ENCODE measurements around the gene TLN1. TPM values are rescaled to one million over a fixed set of nuclear protein-coding genes. Genes with fewer than 3 reads are reported as not detected.

Gene TLN1
- total RNA-seq, 2 experiments from 2014 or later: 233 to 235 TPM

DNA sequence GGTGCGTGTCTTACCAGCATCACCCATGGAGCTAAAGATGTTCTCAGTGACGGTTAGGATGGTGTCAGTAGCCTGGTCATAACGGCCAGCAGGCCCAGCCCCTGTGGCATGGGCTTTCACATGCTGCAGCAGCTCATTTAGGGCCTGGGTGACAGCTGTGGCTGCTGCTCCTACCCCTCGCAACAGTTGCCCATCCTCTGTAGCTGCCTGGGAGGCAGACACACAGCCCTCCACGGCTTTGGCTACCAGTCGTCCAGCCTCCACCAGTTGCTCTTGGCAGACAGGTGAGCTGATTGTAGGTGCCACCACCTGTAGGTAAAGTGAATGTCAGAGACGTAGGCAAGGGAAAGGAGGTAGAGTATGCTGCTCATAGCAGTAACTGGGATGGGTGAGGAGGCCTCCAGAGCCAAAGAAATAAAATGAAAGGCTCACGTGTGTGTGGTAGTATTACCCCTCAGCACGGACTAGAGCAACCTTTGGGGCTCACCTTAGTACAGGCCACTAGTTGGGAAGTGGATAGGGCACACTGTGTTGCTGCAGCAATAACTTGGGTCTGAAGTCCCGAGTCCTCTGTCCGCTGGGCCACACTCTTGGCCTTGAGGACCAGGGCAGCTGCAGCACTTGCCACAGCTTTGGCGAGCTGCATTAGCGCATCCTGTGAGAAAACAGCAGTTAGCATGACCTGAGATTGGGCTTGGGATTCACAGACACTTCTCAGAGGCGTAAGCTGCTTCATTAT is 14.7 kb downstream of the TLN1 start:
- CTCF ChIA-PET: interaction anchor here (0.6 to 2.5 kb wide), 3 partner anchors 21 to 128 kb away, joined by 3 to 11 read pairs (median 3); no protein-coding TSS in a partner anchor
- POLR2A ChIA-PET: no interaction called here

DNA sequence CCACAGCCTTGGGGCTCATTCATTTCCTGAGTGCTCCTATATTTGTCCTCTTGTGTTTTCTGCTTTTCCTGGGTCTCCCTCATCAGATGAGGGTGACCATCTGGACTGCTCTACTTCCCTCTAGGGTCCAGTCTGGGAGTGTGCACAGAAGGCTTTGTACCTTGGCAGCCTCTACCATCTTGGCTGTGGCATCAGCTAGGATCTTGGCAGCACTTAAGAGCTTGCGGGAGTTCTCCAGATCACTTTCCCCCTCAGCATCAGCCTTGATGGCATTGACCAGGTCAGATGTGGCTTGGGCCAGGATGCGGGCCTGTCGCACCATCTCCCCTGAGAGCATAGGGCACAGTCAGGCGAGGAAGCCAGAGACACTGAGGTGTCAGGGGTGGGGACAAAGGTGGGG is 15.8 kb downstream of the TLN1 start:
- ChIA-PET POLR2A (interaction anchor here (1.1 kb wide), 1 partner anchor 12 kb away, joined by 3 read pairs; no protein-coding TSS in a partner anchor), CTCF (interaction anchor here (1.0 to 2.5 kb wide), 2 partner anchors 20 kb away, joined by 4 to 11 read pairs; no protein-coding TSS in a partner anchor)

DNA sequence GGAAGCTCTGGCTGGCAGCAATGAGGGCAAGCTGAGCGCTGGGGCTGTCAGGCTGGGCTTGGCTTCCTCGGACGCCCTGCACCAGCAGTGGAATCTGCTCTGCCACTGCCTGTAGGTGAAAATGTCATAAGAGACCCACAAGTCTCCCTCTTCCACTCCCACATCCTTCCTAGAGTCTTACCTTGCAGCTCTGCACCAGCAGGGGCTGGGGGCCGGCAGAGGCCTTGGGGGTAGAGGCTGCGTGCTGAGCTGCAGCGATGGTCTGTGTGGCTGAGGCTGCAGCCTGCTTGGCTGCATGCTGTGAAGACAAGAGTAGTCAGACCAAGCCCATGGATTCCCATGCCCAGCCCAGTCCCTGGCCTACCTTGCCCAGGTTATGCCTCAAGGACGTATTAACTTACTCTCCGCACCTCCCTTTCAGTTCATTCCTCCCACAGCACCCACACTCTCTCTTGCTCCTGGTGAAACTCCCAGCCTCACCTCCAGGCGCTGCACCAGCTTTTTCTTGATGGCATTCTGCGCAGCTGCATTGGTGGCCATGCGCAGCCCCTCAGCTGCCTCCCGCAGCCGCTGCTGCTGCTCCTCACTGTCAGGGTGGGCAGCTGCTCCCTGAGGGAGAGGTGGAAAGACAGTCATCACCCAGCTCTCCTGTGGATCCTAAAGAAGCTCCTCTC is 17.3 kb downstream of the TLN1 start:
- POLR2A ChIA-PET: no interaction called here
- CTCF ChIA-PET: interaction anchor here (1.6 kb wide), 1 partner anchor 13 kb away, joined by 5 read pairs; no protein-coding TSS in a partner anchor

DNA sequence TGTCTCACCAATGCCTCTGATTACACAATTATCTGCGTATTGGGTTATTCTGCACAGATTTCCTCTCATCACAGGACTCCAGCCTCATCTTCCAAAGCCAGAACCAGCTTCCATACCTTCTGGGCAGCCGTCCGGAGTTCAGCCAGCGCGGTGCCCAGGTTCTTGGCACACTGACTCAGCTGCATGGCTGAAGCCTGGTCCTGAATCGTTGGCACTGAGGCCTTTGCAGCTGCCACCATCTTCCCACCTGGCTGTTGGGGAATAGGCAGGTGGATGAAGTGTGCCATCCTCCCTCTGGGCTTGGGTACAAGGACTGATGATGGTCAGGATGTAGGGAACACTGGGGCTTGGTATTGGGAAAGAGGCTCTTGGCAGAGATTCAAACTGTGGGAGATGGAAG is 17.9 kb downstream of the TLN1 start:
- CTCF ChIA-PET: interaction anchor here (1.6 kb wide), 1 partner anchor 14 kb away, joined by 5 read pairs; no protein-coding TSS in a partner anchor
- POLR2A ChIA-PET: no interaction called here

DNA sequence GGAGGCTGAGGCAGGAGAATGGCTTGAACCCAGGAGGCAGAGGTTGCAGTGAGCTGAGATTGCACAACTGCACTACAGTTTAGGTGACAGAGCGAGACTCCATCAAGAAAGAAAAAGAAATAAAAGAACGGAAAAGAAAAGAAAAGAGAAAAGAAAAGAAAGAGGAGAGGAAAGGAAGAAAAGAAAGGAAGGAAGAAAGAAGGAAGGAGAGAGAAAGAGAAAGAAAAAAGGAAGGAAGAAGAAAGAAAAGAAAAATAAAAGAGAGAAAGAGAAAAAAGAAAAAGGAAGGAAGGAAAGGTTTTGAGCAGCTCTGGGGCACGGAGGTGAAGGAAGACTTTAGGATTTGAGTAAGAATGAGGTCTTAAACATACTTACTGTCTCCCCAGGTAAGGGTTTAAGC is 18.4 kb downstream of the TLN1 start:
- ChIA-PET CTCF (interaction anchor here (1.6 to 1.8 kb wide), 2 partner anchors 14 to 17 kb away, joined by 5 to 7 read pairs; no protein-coding TSS in a partner anchor), POLR2A (no interaction called here)

DNA sequence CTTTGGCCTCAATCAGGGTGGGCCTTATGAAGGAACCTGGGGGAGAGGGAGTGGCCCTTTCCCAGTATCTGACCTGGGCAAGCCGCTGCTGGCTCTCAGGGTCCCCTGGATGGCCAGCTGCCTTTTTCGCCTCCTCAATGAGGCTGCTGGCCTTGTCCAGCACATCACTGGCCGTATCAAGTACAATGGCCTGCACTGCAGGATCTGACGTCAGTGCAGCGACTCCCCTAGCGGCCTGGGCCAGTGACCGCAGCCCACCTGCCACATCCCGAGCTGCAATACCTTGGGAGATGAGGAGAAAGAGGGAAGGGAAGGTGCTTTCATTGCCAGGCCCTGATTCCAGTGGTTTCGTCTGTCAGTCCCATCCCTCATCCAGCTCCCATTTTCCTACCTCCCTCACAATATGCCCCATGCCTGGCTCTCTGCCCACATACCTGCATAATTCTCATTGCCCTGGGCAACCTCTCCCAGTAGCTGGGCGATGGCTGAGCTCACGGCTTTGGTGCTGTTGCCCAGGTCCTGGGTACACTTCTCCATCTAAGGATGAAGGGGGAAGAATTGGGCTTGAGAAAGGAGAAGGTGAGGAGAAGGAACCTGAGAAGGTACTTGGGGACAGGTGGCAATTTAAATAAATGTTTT is 19.1 kb downstream of the TLN1 start:
- ChIA-PET POLR2A (interaction anchor here (0.6 kb wide), 1 partner anchor 17 kb away, joined by 6 read pairs; no protein-coding TSS in a partner anchor), CTCF (interaction anchor here (0.5 to 1.8 kb wide), 4 partner anchors 9 to 54 kb away, joined by 3 to 7 read pairs (median 4); partner anchors contain the start of gene CCDC107)

DNA sequence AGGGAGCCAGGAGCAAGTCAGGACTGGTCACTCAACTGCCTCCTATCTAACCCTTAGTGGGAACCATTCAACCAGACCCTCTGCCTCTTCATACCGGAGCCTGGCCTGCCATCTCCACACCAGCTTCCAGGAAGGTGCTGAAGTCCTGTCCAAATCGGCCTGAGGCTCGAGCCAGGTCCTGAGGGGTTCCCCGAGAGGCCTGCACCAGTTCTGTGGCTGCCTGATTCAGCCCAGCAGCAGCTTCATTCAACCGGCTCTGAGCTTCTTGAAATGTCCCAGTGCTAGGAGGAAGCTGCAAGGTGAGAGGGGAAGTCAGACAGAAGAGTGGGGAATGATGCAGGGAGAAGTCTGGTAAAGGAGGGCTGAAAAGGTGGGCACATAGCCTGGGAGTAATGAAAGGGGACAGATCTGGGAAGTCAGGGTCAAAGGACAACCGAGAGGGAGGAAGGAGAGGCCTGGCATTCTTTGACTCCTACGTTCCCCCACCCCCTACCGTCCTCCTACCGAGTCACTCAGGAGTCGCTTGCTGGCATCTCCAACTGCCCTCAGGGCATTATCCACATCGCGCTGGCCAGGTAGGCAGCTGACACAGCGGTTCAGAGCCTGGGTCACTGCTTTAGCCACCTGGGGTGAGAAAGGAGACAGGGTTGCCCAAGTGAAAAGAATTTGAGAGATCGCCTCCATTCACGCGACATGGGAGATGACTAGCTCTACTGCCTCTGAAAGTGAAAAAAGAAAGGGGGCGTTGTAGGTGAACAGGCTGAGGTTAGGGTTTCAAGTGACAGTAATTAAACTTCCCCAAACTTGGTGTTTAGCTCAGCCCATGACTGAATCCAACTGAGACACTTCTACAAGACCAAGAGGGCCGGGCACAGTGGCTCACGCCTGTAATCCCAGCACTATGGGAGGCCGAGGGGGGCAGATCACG is 20.2 kb downstream of the TLN1 start:
- ChIA-PET POLR2A (interaction anchor here (0.7 kb wide), 1 partner anchor 117 kb away, joined by 6 read pairs; the partner anchor contains the start of gene TMEM8B), CTCF (interaction anchor here (0.5 to 1.8 kb wide), 7 partner anchors 7 to 64 kb away, joined by 3 to 7 read pairs (median 3); partner anchors contain the start of gene CCDC107)

DNA sequence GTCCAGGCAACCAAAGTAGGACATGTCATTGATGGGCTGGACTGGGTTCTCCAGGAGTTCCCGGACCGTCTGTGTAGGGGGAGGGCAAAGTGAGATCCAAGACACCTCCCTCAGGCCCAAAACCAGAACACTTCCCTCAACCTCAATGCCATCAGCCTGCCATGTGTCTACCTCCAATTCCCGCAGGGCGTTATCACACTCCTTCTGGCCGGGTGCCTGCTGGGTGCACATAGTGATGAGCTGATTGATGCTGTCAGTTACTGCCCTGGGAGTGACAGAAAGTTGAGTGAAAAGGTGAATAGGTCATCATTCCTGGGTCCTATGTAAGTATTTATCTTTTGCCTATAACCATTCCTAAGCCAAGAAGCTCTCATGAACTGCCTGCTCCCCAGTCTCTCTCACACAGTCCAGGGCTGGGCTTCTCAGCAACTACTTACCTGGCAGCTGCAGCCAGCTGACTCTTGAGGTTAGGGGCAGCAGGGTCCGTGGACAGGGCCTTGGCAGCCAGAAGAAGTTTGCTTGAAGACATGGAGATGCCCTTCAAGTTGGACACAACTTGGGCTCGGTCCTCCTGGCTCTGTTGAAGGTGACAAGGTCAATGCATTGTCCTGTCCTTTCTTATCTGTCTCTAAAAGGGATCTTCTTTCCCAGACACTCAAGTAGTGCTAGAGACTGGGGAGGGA is 21.0 kb downstream of the TLN1 start:
- ChIA-PET POLR2A (no interaction called here), CTCF (interaction anchor here (1.1 kb wide), 2 partner anchors 14 to 19 kb away, joined by 3 to 7 read pairs; no protein-coding TSS in a partner anchor)

DNA sequence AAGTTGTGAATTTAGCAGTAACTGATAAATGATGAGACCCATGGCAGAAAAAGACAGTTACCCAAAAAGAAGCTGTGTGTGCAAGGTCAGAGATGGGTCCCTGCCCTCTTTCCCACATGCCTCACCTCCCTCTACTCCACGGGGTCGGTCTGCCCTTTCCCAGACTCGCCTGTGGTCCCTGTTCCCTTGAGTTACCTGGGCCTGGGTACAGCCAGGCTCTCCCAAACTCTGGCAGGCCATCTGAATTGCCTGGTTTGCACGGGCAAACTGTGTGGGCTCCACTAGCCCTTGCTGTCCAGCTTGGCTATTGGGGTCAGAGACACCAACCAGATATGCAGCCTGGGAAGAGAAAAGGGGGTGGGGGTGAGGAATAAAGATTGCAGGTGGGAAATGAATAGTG is 23.8 kb downstream of the TLN1 start:
- POLR2A ChIA-PET: interaction anchor here (0.5 kb wide), 1 partner anchor 588 kb away, joined by 4 read pairs; no protein-coding TSS in a partner anchor
- CTCF ChIA-PET: interaction anchor here (1.1 to 4.1 kb wide), 2 partner anchors 11 to 19 kb away, joined by 3 to 21 read pairs; no protein-coding TSS in a partner anchor

DNA sequence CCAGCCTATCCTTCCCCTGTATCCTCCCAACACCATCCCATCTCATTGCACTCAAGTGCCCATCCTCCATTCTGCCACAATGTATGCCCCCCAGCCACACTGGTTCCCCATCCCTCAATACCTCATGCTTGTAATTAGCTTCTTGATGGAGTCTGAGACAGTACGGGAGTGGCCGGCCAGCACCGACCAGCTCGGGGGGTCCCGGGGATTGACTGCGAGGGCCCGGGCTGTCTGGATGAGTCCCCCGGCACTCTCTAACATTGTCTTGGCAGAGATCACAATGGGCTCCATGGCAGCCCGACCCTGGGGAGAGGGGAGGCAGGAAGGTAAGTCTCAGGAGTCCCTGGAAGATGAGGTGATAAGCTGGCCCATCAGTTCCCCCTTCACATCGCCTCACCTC is 25.0 kb downstream of the TLN1 start:
- ChIA-PET CTCF (interaction anchor here (4.1 kb wide), 1 partner anchor 10 kb away, joined by 21 read pairs; no protein-coding TSS in a partner anchor), POLR2A (no interaction called here)

DNA sequence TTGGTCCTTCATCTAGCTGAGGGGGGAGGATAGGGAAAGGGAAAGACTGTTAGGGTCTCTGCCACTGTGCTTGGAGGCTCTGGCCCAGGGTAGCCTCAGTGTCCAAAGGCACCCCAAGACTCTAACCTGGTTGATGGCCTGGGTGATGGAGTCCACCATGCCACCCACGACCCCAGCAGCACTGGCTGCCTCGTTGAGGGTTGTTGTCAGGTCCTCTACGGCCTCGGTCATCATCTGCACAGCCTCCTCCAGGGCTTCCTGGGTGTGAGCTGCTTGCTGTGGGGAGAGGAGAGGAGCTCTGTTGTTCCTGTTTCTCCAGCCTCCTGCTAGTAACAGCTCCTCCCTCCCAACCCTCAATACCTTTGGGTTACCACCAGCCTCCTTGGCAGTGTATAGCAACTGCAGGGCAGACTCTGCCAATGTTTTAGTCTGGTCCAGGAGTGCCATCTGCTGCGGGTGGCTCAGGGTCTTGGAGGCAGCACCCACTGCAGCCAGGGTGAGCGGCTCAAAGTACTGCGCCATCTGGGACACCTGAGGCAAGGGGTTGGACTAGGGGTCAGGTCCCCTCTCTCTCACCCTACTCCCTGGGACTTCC is 26.1 kb downstream of the TLN1 start:
- CTCF ChIA-PET: interaction anchor here (1.5 to 4.1 kb wide), 2 partner anchors 9 to 48 kb away, joined by 5 to 21 read pairs; partner anchors contain the start of genes CCDC107 and RMRP
- POLR2A ChIA-PET: no interaction called here

DNA sequence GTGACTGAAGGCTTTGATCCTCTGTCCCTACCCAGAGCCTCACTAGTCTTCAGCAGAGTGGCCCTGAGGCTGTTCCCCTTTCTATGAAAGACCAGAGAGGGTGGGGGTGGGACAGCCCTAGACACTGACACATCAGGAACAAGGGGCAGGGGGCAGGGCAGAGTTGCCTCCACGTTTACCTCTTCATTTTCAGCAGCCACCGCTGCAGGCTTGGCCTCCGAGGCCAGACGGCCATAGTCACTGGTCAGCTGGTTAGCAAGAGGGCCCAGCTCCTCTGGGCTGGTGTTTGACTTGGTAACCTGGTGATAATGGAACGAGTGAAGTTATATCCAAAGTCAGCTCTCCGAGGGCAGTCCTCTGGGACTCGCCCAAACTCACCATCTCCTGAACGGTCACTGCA is 26.6 kb downstream of the TLN1 start:
- CTCF ChIA-PET: interaction anchor here (1.5 to 4.1 kb wide), 3 partner anchors 9 to 47 kb away, joined by 3 to 21 read pairs (median 5); partner anchors contain the start of genes CCDC107 and RMRP
- POLR2A ChIA-PET: no interaction called here

DNA sequence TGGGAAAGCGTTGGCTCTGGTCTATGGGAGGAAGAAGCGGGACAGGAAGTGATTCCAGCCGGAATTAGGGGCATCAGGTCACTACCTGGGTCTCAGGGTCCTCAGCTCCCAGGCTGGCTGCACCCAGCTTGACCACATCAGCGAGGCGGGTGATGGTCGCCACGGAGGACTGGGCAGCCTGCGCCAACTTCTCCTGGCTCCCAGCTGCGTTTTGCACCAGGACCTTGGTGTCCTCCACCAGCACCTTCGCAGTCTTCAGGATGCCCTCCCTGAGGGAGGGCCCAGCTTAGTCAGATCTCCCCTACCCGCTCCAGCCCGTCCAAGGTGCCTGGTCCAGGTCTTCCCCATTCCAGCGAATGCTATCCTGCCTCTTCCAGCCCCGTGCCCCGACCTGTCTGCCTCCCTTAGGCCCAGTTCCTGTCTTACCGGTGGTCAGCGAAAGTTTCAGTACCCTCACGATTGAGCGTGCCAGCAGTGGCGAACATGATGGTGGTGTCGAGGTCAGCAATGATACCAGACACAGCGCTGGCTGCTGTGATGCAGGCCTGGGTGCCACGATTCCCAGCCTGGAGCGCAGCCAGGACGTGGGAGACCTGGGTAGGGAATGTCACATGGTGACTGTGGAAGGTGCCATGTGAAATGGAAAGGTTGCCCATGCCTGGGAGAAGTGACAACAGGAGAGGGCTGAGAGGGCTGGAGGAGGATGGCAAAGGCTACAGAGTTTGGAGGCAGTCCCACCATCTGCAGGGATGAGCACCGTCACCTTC is 27.9 kb downstream of the TLN1 start:
- POLR2A ChIA-PET: no interaction called here
- CTCF ChIA-PET: interaction anchor here (0.6 to 4.1 kb wide), 4 partner anchors 7 to 57 kb away, joined by 3 to 21 read pairs (median 3); no protein-coding TSS in a partner anchor

DNA sequence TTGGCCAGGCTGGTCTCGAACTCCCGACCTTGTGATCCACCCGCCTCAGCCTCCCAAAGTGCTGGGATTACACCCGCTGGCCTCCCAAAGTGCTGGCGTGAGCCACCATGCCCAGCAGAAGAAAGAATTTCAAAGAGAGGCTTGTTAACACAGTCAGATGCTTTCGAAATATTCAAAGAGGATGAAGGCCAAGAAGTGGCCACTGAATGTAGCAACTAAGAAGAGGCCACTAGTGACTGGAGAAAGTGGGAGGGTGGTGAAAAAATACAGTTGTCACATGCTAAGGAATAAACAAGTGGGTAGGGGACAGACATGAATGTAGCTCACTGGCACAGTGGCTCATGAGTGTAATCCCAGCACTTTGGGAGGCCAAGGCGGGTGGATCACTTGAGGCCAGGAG is 29.3 kb downstream of the TLN1 start:
- ChIA-PET POLR2A (no interaction called here), CTCF (no interaction called here)

DNA sequence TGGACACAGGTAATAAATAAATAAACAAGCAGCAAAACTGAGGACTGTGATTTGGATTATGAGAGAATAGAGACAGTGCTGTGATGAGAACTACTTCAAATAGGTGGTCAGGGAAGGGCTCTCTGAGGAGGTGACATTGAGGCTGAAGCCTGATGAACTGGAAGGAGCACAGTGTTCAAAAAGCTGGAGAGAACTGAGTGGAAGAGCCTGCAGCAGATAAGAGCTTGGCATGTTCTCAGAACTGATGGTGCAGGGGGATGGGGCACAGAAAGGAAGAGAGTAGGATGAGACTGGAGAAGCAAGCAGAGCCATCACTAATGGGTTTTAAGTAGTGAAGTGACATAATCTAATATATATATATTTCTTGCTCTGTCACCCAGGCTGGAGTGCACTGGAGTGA is 31.1 kb downstream of the TLN1 start:
- CTCF ChIA-PET: interaction anchor here (1.3 kb wide), 1 partner anchor 90 kb away, joined by 3 read pairs; no protein-coding TSS in a partner anchor
- POLR2A ChIA-PET: interaction anchor here (0.7 to 1.4 kb wide), 2 partner anchors 27 to 45 kb away, joined by 3 read pairs; no protein-coding TSS in a partner anchor

DNA sequence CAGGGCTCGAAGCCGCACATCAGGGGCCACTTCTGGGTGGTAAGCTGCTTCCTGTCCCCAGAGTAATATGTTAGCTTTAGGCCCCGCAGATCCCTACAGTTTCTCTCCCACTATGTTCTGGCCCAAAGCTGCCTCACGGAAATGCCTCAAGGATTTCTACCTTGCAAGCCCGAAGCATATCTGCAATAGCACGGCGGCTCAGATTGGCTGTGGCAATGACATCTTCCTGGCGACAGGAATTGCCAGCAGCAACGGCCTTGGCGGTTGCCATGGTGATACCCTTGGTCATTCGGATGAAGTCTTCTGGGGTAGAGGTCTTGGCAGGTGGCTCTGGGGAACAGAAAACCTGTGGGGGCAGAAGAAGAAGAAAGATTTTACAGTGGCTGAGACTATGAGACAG is 32.0 kb downstream of the TLN1 start:
- ChIA-PET CTCF (interaction anchor here (1.3 kb wide), 1 partner anchor 89 kb away, joined by 3 read pairs; no protein-coding TSS in a partner anchor), POLR2A (no interaction called here)
